Measurements from ENCODE around the gene SYS1. TPM values are rescaled to one million over a fixed set of nuclear protein-coding genes. Genes with fewer than 3 reads are reported as not detected.

Gene SYS1
- polyA plus RNA-seq, 3 donors from 2014 or later = 32.6 to 52.4 (median 47.1) TPM

GRCh38 chr20:45329497-45330319, 33.2 kb upstream of the SYS1 start:
- Mint-ChIP-seq H3K4me1 (no peaks in the 10 kb centered on the region), H3K27ac (peak overlapping the region in 1 of 6 donors; percentile 31), H3K9me3 (no peaks in the 10 kb centered on the region), H3K27me3 (ENCODE audit: low read depth in 3 of 3) (no peaks in the 10 kb centered on the region), H3K36me3 (no peaks in the 10 kb centered on the region), H3K4me3 (no peak overlapping the region)
- no peak for DNase-seq

GRCh38 chr20:45330476-45330875, 32.5 kb upstream of the SYS1 start:
- H3K27me3 Mint-ChIP-seq (ENCODE audit: low read depth in 3 of 3) = no peaks in the 10 kb centered on the region
- H3K36me3 Mint-ChIP-seq = no peaks in the 10 kb centered on the region
- H3K9me3 Mint-ChIP-seq = no peaks in the 10 kb centered on the region
- H3K4me3 Mint-ChIP-seq = no peak overlapping the region
- no peak overlapping the region for H3K27ac Mint-ChIP-seq
- H3K4me1 Mint-ChIP-seq = no peaks in the 10 kb centered on the region
- DNase-seq = no peak

GRCh38 chr20:45336530-45337366, 26.2 kb upstream of the SYS1 start:
- H3K4me1 Mint-ChIP-seq = no peaks in the 10 kb centered on the region
- H3K9me3 Mint-ChIP-seq = no peaks in the 10 kb centered on the region
- H3K27ac Mint-ChIP-seq = no peak overlapping the region
- H3K27me3 Mint-ChIP-seq (ENCODE audit: low read depth in 3 of 3) = peaks cover 0 to 2% (median 0%) of the 10 kb centered on the region in 3 donors
- no peaks in the 10 kb centered on the region for H3K36me3 Mint-ChIP-seq
- DNase-seq = no peak
- H3K4me3 Mint-ChIP-seq = no peak overlapping the region

- no peaks in the 10 kb centered on the region for H3K9me3 Mint-ChIP-seq
- H3K36me3 Mint-ChIP-seq = no peaks in the 10 kb centered on the region
- no peak overlapping the region for H3K4me3 Mint-ChIP-seq
- H3K27ac Mint-ChIP-seq = no peak overlapping the region
- no peak for DNase-seq
- peaks cover 0 to 2% (median 0%) of the 10 kb centered on the region in 3 donors for H3K27me3 Mint-ChIP-seq (ENCODE audit: low read depth in 3 of 3)
- no peaks in the 10 kb centered on the region for H3K4me1 Mint-ChIP-seq
Observed at GRCh38 chr20:45337367-45338120, 25.4 kb upstream of the SYS1 start.

- DNase-seq = no peak
- Mint-ChIP-seq H3K9me3 (no peaks in the 10 kb centered on the region), H3K27me3 (ENCODE audit: low read depth in 3 of 3) (peaks cover 0 to 3% (median 0%) of the 10 kb centered on the region in 3 donors), H3K4me3 (no peak overlapping the region), H3K27ac (no peak overlapping the region), H3K4me1 (no peaks in the 10 kb centered on the region), H3K36me3 (no peaks in the 10 kb centered on the region)
Observed at GRCh38 chr20:45338121-45339030, 24.6 kb upstream of the SYS1 start.

GRCh38 chr20:45339084-45339483, 23.9 kb upstream of the SYS1 start:
- DNase-seq = no peak
- H3K9me3 Mint-ChIP-seq = no peaks in the 10 kb centered on the region
- H3K4me1 Mint-ChIP-seq = no peaks in the 10 kb centered on the region
- no peak overlapping the region for H3K4me3 Mint-ChIP-seq
- H3K27me3 Mint-ChIP-seq (ENCODE audit: low read depth in 3 of 3) = peaks cover 0 to 3% (median 0%) of the 10 kb centered on the region in 3 donors
- no peaks in the 10 kb centered on the region for H3K36me3 Mint-ChIP-seq
- no peak overlapping the region for H3K27ac Mint-ChIP-seq

GRCh38 chr20:45339799-45340198, 23.2 kb upstream of the SYS1 start:
- H3K4me3 Mint-ChIP-seq = no peak overlapping the region
- no peaks in the 10 kb centered on the region for H3K36me3 Mint-ChIP-seq
- DNase-seq = no peak
- no peaks in the 10 kb centered on the region for H3K4me1 Mint-ChIP-seq
- H3K9me3 Mint-ChIP-seq = no peaks in the 10 kb centered on the region
- H3K27ac Mint-ChIP-seq = no peak overlapping the region
- H3K27me3 Mint-ChIP-seq (ENCODE audit: low read depth in 3 of 3) = peaks cover 0 to 3% (median 0%) of the 10 kb centered on the region in 3 donors

- no peak for DNase-seq
- no peak overlapping the region for H3K27ac Mint-ChIP-seq
- no peak overlapping the region for H3K4me3 Mint-ChIP-seq
- no peaks in the 10 kb centered on the region for H3K4me1 Mint-ChIP-seq
- no peaks in the 10 kb centered on the region for H3K36me3 Mint-ChIP-seq
- no peaks in the 10 kb centered on the region for H3K9me3 Mint-ChIP-seq
- peaks cover 0 to 3% (median 0%) of the 10 kb centered on the region in 3 donors for H3K27me3 Mint-ChIP-seq (ENCODE audit: low read depth in 3 of 3)
Observed at GRCh38 chr20:45340236-45340847, 22.6 kb upstream of the SYS1 start.

- no peak for DNase-seq
- no peaks in the 10 kb centered on the region for H3K9me3 Mint-ChIP-seq
- H3K4me3 Mint-ChIP-seq = no peak overlapping the region
- peaks cover 0 to 5% (median 0%) of the 10 kb centered on the region in 3 donors for H3K27me3 Mint-ChIP-seq (ENCODE audit: low read depth in 3 of 3)
- no peaks in the 10 kb centered on the region for H3K4me1 Mint-ChIP-seq
- H3K27ac Mint-ChIP-seq = no peak overlapping the region
- H3K36me3 Mint-ChIP-seq = no peaks in the 10 kb centered on the region
Observed at GRCh38 chr20:45340951-45341350, 22.0 kb upstream of the SYS1 start.

GRCh38 chr20:45341579-45341938, 21.4 kb upstream of the SYS1 start:
- no peak for DNase-seq
- H3K36me3 Mint-ChIP-seq = no peaks in the 10 kb centered on the region
- H3K27me3 Mint-ChIP-seq (ENCODE audit: low read depth in 3 of 3) = peaks cover 0 to 5% (median 1%) of the 10 kb centered on the region in 3 donors
- H3K9me3 Mint-ChIP-seq = no peaks in the 10 kb centered on the region
- no peak overlapping the region for H3K4me3 Mint-ChIP-seq
- peaks cover 0 to 1% of the 10 kb centered on the region in 2 donors for H3K4me1 Mint-ChIP-seq
- no peak overlapping the region for H3K27ac Mint-ChIP-seq

- H3K27ac Mint-ChIP-seq = no peak overlapping the region
Observed at GRCh38 chr20:45341939-45342854, 20.8 kb upstream of the SYS1 start.

More at GRCh38 chr20:45341939-45342854, 20.8 kb upstream of the SYS1 start:
- Mint-ChIP-seq H3K9me3 (no peaks in the 10 kb centered on the region), H3K27me3 (ENCODE audit: low read depth in 3 of 3) (peaks cover 0 to 5% (median 3%) of the 10 kb centered on the region in 3 donors), H3K4me1 (peaks cover under 1 to 8% of the 10 kb centered on the region in 2 donors), H3K4me3 (no peak overlapping the region), H3K36me3 (no peaks in the 10 kb centered on the region)
- DNase-seq = no peak

Data from immature natural killer cell (primary cell).